ENCODE measurements around the gene SSBP3.
"Not testable (repeated sequence)": the region's sequence is repeated elsewhere in the genome, so short reads cannot be mapped to it uniquely, and the experiment has no call there.

The SSBP3 gene

GRCh38 chr1:54391450-54392209 lies 14.6 kb downstream of the SSBP3 start:
- FAIRE-seq: no peak

DNA sequence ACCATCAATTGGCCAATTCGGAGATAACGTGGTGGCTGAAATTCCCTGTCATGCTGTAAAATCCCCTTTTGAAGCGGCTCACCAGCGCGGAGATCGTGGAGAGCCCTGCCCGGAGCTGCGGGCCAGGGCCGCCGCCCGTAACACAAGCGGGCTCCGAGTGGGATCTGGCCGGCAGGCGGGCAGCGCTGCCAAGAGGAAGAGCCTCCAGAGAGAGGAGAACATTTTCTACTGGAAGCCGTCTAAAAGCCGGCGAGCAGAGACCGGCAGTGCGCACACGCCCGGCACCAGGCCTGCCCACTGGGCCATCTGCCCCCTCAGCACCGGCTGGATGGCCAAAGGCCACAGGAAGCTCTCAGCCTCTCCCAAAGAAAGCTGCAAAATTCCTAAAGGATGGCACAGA lies 15.5 kb downstream of the SSBP3 start:
- FAIRE-seq: no peak

DNA sequence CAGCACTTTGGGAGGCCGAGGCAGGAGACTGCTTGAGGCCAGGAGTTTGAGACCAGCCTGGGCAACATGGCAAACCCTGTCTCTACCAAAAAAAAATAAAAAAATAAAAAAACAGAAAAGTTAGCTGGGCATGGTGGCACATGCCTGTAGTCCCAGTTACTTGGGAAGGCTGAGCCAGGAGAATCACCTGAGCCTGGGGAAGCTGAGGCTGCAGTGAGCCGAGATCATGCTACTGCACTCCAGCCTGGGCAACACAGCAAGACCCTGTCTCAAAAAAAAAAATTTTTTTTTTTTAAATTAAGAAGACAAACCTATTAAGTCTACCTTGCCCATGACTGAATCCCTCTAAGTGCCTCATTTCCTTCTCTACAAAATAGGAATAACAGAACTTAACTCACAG lies 16.6 kb downstream of the SSBP3 start:
- FAIRE-seq: not testable (repeated sequence)

DNA sequence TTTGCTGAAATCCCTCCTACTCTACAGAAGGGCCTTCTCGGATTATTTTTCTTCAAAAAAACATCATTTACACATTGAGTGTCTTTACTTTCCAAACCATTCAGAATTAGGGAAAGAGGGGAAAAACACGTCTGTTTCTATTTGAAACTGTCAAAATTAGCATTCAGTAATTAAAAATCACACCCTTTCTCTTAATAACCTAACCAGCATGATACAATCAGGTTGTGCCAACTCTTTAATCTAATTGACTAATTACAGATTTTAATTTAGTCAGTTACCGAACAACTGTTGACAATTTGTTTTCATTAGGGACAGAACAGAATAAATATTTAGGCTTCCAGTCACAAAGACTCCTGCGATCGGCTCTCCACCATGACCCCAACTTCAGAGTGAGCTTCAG lies 18.8 kb downstream of the SSBP3 start:
- FAIRE-seq: no peak

DNA sequence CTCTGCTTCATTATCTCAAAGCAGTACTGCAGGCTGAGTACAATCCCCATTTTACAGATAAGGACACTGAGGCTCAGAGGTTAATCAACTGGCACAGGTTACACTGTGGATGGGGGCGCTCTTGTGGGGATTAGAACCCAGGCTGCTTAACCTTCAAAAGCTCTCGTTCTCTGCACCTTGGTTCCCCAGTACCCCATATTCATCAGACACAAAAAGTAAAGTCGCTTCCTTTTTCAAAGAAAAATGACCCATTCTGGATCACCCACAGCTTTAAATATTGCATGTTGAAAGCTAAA lies 20.5 kb downstream of the SSBP3 start:
- FAIRE-seq: no peak

DNA sequence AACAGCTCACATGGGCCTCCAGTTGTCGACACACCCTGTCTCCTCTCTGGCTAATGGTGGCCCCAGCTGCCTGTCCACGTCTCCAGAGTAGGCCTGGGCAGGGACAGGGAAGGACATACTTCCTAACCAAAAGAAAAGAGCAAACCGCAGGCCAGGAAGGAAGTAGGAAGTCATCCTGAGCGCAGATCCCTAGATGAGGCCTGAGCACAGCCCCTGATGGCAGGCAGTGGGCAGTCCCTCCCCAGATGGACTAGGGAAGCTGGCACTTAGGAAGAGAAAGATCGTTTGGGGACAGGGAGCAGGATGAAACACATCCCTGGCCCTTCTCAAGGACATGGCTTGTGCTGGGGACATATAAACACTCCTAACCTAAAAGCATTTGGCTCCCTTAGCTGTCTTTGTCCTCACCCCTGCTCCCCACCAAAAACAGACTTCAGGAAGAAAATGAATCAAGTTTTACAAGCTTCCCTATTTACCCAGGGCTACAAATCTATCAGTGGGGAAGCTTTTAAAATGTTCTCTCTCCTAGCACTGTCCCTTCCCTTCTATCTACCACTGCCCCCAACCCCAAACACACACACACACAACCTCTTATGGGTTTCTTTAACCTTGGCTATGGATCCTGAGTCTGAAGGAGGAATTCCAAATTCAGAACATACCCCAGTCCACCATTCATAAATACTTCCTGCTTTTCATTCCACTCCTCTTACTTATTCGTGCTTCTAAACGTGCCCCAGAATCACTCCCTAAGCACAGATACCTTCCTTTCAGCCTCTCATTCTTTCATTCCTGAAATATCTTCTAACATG lies 21.1 kb downstream of the SSBP3 start:
- FAIRE-seq: no peak

DNA sequence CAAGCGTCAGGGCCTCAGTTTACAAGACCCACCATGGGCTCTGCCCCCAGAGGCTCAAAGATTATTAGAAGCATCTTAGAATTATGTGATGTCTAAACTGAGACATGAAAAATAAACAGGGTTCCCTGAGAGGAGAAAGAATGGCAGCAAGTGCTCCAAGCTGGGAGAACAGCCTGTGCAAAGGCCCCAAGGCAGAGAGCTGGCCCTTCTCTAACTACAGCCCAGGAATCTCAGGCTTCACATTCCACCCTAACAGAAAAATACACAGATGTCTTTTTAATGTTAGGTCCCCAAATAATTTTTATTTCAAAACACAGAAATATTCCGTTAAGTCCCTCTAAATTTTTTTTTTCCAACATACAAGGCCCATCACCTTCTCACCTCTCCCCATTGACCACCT lies 21.7 kb downstream of the SSBP3 start:
- FAIRE-seq: no peak

- no peak for FAIRE-seq
Observed at GRCh38 chr1:54381524-54381923, 24.7 kb downstream of the SSBP3 start.

DNA sequence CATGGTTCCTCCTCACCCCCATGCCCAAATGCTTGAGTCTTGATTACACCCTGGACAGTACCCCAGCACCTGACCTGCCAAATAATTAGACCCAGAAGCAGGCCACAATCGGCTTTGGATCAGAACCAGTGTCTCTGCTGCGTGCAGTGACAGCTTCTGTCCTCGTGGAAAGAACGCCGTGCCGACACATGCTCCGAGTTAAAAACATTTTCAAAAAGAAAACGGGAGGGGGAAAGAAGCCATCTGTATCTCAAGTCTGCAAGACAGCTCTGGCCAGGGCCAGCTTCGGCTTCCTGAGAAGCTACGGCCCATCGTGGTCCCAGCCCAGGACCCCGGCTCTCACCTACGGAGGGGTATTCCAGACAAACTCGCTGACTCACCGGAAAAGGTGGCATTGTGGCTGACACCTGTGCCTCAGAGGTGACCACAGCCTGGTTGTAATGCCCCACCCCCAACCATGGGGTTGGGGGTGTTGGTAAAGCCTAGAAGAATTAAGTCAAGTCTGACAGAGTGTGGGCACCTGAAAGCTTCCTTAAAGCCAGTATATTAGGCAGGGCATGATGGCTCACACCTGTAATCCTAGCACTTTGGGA lies 25.8 kb downstream of the SSBP3 start:
- no peak for FAIRE-seq

DNA sequence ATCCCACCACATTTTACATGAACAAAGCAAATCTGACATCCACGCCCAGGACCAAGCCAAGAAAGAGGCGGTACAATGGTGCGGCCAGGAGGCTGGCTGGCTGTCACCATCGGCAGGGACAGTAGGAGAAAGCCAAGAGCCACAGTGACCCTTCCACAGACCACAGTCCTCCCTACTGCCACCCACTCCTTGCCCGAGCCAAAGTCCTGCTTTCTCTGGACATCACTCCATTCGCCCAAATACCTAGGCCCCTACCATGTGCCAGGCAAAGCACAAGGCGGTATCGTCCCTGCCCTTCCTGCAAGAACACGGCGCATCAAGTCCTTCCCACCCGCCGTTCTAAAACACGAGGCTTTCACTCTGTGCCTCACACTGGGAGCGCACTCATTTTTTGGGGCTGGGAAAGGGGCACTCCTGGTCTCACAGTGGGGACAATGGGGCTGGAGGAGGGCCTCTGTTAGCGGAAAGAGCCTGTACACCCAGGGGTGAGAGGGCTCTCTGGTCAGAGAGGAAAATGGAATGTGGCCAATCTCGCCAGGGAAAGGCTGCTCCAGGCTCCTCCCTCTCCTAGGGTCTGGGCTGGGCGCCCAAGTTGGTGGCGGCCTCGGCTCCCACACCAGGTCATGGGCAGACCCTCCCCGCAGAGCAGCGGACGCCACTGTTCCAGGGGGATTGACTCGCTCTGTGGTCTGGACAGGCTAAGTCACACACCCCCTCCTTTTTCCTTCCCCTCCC lies 26.5 kb downstream of the SSBP3 start:
- FAIRE-seq: no peak

DNA sequence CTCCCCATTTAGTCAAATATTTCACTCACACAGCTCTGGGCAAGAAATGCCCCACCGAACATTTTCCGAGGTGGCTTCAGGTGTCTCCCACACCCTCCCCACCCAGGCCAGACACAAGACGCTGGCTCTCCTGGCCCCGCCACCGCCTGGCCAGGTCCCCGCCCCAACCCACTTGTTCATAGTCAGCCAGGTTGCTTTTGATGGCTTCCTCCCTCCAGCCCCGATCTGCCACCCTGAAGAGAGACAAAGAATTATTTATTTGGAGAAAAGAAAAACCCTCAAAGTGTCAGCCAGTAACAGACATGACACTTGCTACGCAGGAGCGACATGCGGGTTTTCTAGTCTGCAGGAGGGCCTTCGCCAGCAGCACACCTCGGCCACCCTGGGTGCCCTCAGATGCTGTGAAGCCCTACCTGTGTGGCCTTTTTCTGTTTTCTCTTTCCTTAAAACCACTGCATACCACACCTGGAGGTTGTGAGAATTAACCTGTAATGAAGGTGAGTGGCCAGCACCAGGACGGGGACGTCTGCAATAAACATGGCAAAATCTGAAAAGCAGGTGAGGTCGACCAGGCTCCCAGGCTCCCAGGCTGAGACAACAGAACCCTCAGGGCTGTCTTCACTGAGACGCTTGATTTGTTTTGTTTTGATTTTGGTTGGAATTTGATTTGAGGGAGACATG lies 27.2 kb downstream of the SSBP3 start:
- no peak for FAIRE-seq

GRCh38 chr1:54378157-54378873 lies 27.9 kb downstream of the SSBP3 start:
- FAIRE-seq: no peak

- FAIRE-seq: no peak
Observed at GRCh38 chr1:54377040-54377691, 29.0 kb downstream of the SSBP3 start.

DNA sequence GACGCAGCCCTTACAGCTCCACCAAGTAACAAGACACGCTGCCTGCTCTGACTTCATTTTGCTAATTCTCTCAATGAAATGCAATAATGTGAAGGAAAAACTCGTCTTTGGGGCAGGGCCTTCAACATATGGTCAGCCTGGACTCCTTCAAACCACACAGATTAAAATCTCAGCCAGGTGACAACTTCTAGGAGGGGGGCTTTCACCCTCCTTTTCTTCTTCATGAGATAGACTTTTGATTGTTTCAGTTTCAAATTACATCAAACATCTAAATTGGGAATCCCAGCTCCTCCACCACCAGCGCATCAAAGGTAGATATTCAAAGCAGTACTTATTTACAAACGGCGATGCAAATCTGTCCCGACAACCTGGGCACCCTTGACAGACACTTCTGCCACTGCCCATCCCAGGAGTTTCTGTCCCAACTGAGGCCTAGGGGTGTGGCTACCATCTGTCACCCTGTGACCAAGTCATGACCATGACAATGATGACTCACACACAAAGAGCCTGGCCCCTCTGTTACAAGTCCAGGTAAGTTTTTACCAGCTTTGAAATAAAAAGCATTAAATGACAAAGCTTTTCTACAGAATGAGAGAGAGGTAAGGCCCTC lies 29.7 kb downstream of the SSBP3 start:
- FAIRE-seq: no peak

GRCh38 chr1:54375712-54376429 lies 30.3 kb downstream of the SSBP3 start:
- FAIRE-seq: no peak

DNA sequence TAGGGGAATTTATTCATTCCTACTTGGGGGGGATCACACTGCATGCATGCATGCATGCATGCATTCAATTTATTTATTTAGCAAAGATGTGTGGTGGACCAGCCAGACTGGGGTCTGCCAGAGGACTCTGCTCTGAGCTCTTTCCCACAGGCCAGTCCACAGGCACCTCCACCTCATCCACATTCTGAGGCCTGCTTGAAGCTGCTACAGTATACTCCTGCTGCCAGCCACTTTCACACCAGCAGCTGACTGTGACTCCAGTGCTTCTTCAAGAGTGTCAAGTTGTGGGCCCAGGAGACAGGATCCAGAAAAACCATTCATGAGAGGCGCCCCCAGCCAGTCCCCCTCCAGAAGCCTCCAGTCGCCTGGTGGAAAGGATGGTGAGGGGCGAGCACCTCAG lies 30.9 kb downstream of the SSBP3 start:
- no peak for FAIRE-seq

GRCh38 chr1:54374766-54375165 lies 31.4 kb downstream of the SSBP3 start:
- FAIRE-seq: no peak

GRCh38 chr1:54372978-54373377 lies 33.2 kb downstream of the SSBP3 start:
- no peak for FAIRE-seq

- FAIRE-seq: no peak
Observed at GRCh38 chr1:54371942-54372275, 34.3 kb downstream of the SSBP3 start.
